Measurements from ENCODE around the gene JMJD8.

JMJD8 gene

GRCh38 chr16:674968-675883 lies 8.9 kb downstream of the JMJD8 start, which contains the start of gene RHBDL1:
Gene RHBDL1, plus strand, starts transcription at chr16:675671. Its CDS starts 120 bp downstream, at chr16:675791.
- DNase-seq = no peak

- DNase-seq = no peak
These were observed 9.8 kb downstream of the JMJD8 start for GRCh38 chr16:674214-674881.

GRCh38 chr16:673399-673991 lies 10.6 kb downstream of the JMJD8 start:
- DNase-seq = no peak

- no peak for DNase-seq
These were observed 11.3 kb downstream of the JMJD8 start for GRCh38 chr16:672851-673250.

- no peak for DNase-seq
These were observed 11.8 kb downstream of the JMJD8 start for GRCh38 chr16:672371-672770.

- DNase-seq = no peak
These were observed 12.6 kb downstream of the JMJD8 start for GRCh38 chr16:671353-672131.

- DNase-seq = no peak
These were observed 13.4 kb downstream of the JMJD8 start for GRCh38 chr16:670485-671352.

GRCh38 chr16:669666-670065 lies 14.5 kb downstream of the JMJD8 start:
- DNase-seq = no peak

GRCh38 chr16:668519-669171 lies 15.5 kb downstream of the JMJD8 start:
- no peak for DNase-seq

- peak; percentile 84 for DNase-seq
These were observed 16.2 kb downstream of the JMJD8 start, which contains the start of gene RHOT2 for GRCh38 chr16:667780-668518. Gene RHOT2, plus strand, starts transcription at chr16:668132. Its CDS starts 68 bp downstream, at chr16:668200.

GRCh38 chr16:667113-667779 lies 16.9 kb downstream of the JMJD8 start:
- DNase-seq = no peak

- no peak for DNase-seq
These were observed 17.6 kb downstream of the JMJD8 start for GRCh38 chr16:666572-666971.

GRCh38 chr16:662597-662996 lies 21.5 kb downstream of the JMJD8 start:
- no peak for DNase-seq

- DNase-seq = no peak
These were observed 22.0 kb downstream of the JMJD8 start for GRCh38 chr16:662095-662494.

- no peak for DNase-seq
These were observed 22.8 kb downstream of the JMJD8 start for GRCh38 chr16:661184-661821.

- DNase-seq = no peak
These were observed 23.5 kb downstream of the JMJD8 start for GRCh38 chr16:660459-661183.

- DNase-seq = no peak
These were observed 24.0 kb downstream of the JMJD8 start for GRCh38 chr16:660132-660458.

- DNase-seq = no peak
These were observed 24.5 kb downstream of the JMJD8 start for GRCh38 chr16:659618-660017.
